Right lobe of liver (tissue), 4 donors: Measurements from ENCODE around the gene FANK1.

Experiments used
- POLR2A ChIP-seq: fragments of 450-650 bp; IDR thresholded peaks from one replicate; pipeline ENCODE4 v1.6.1; 2017; ENCODE audit warnings: antibody characterized with exemption, mild to moderate bottlenecking
- TF ChIP-seq, protein P1 (sequence below), 4 donors: fragments of 200-600 bp in 3 of 4; fragments of 450-650 bp in 1 of 4; IDR thresholded peaks; one replicate each; pipeline versions ENCODE4 v1.5.1 to v1.8.0; 2016 to 2022; ENCODE audit warnings: antibody characterized with exemption in 4 of 4, mild to moderate bottlenecking in 2 of 4
- donor health status: DM: no; HTN: no; CAD: no.
- donor health status: DM: no; HTN: no; CAD: no.
- donor health status: DM: no; HTN: yes; CAD: no.

DNA sequence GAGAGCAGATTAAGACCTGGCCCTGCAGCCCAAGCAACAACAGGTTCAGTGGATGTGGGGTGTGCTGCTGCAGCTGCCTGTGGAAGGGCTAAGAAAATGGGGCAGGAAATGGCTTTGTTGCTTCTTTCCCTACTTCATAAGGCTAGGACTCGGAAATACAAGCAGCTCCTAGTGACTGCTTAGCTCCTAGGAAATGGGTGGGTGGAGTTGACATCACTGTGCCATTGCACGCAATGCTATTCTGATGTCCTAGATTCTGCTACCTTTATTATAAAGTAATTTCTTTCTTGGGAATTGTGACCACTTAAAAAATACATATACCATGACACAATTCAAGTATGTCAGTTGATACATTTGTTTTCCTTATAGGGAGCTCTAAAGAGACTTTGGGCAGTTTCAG, 155.8 kb downstream of the FANK1 start:
- TF ChIP-seq, protein P1, sequence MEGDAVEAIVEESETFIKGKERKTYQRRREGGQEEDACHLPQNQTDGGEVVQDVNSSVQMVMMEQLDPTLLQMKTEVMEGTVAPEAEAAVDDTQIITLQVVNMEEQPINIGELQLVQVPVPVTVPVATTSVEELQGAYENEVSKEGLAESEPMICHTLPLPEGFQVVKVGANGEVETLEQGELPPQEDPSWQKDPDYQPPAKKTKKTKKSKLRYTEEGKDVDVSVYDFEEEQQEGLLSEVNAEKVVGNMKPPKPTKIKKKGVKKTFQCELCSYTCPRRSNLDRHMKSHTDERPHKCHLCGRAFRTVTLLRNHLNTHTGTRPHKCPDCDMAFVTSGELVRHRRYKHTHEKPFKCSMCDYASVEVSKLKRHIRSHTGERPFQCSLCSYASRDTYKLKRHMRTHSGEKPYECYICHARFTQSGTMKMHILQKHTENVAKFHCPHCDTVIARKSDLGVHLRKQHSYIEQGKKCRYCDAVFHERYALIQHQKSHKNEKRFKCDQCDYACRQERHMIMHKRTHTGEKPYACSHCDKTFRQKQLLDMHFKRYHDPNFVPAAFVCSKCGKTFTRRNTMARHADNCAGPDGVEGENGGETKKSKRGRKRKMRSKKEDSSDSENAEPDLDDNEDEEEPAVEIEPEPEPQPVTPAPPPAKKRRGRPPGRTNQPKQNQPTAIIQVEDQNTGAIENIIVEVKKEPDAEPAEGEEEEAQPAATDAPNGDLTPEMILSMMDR (IDR thresholded peaks at IDR 0.05), result no peak
- no peak for TF ChIP-seq POLR2A
